NOMO-1 treated with DMSO at 0.1 percent for 48 hours (cell line): ENCODE results near the gene BRPF3.
A peak's percentile ranks its signal among the peaks of the same experiment; 100 is the strongest.

Experiments
- DNase-seq: peaks from one replicate; lab custom pipeline; 2025; ENCODE audit not compliant: unreplicated experiment; lab: John Stamatoyannopoulos, UW

Gene BRPF3

DNA sequence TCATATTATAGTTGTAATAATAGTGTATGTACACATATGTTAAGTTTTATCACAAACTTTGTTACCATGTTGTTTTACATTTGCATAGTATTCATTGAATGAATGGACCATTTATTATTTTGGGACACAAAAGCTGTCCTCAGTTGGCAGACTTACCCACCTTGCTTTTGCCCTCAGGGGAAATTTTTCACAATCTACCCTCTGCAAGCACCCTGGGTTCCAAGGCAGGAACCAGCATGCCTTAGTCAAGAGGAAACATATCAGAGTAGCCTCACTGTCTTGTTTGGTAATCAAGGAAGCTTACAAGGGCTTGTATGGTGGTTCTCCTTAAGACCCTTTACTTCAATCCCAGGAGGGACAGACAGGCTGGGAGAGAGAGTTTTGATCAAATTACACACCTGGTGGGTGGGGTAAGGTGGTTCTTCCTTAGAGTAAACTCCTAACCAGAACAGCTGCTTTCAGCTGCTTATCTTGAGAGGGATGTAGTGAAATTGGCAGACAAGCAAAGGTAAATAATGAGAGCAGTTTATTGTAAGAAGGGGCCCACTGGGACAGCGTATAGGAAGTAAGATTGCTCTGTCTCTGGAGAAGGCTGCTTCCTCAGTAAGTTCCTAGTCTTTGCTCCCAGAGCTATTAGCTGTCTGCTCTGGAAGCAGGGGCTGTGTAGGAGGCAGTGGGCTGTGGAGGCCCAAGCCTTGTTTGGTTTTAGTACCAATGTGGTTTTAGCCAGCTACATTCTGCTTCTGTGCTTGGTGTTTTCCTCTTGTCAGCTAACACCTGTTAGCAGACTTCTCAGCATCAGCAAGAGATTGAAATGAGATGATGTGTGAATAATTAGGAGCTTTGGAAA, 31.1 kb downstream of the BRPF3 start:
- no peak for DNase-seq

DNA sequence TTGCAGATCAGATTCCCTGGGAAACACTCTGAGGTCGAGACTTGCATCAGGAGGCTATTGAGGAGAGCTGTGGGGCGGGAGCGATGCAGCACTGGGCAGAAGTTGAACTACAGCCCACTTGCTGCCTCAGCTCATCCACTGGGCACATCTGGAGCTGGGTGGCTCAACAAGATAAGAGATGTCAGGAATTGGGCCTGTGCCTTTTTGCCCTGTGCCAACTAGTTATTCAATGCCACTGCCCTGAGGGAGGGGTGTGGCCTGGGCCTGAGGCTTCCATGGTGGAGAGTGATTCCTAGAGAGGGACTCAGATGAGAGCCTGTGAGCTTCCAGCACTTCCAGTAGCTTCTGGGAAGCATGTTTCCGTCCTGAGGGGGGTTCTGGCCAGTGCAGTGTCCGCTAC, 32.7 kb downstream of the BRPF3 start:
- no peak for DNase-seq

DNA sequence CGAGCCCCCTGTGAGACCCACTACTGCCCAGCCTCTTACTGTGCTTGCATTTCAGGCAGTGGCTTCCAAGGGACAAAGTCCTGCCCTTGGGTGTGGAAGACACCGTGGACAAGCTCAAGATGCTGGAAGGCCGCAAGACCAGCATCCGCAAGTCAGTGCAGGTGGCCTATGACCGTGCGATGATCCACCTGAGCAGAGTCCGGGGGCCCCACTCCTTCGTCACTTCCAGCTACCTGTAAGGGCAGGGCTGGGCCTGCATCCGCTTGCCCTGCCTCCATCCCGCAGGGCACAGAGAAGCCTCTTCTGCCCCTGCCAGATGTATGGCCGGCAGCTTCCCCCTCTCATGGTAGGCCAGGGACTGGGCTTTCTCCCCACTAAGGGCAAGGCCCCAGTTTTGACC, 33.8 kb downstream of the BRPF3 start:
- DNase-seq = no peak

DNA sequence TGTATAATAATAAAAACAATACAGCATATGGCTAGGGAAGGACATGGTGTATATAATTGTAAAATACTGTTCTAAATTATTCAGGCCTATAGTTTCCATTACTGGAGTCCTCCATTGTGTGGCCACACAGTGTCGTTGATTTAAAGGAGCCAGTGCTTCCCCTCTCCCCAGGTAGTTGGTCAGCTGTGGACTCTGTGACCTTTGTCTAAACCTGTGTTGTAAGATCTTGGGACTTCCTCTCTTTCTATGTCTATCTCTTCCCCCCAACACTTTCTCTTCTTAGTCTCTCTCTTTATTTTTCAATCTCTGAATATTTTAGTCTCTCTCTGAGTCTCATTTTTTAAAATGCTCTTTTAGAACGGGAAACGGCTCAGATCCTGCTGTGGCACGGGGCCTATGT, 35.6 kb downstream of the BRPF3 start:
- peak; percentile 65 for DNase-seq

DNA sequence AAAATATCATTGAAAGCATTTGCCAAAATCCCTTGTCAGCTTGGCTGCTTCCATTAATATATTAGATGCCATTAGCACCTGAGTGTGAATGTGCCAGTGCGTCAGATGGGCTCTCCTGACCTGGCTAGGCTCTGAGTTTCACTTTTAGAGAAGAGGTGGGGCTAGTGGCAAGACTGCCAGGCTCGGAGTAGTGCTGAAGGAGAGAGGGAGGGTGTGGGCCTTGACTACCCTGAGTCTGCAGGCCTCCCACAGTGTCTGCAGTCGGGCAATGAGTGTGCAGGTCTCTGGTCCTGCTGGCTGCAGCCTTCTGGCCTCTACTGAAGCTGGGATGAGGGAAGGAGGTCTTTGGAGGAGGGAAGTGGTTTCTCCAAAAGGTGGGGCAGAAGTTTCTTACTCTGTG, 38.8 kb downstream of the BRPF3 start:
- no peak for DNase-seq

DNA sequence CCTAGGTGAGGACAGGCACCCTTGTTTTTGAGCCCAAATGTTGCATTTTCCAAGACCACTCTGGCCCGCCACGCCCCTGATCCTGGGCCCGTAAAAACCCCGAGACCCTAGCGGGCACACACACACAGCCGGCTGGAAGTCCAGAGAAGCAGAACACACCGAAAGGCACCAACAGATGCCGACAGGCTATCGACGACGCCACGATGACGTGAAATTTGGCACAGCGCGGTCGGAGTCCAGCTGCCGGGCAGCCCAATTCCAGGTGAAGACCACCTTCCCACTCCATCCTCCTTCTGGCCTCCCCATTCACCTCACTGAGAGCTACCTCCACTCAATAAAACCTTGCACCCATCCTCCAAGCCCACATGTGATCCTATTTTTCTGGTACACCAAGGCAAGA, 39.3 kb downstream of the BRPF3 start:
- no peak for DNase-seq

GRCh38 chr6:36239774-36240173, 43.2 kb downstream of the BRPF3 start:
- DNase-seq = no peak

DNA sequence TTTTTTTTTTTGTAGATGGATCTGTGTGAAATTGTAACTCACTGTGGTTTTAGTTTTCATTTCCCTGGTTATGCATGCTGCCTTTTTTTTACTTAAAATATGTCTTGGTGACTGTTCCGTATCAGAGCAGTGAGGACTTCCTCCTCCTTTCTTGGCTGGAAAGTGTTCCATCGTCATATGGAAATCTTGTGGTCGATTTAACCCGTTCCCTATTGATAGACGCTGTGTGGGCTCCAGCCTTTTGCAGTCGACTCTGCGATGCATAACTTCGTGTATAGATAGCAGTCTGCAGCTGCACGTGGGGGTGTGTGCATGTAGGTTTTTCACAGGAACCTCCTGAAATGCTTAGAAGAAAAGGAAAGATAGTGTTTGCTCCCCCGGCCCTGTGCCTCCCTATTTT, 45.2 kb downstream of the BRPF3 start:
- DNase-seq = peak; percentile 62

DNA sequence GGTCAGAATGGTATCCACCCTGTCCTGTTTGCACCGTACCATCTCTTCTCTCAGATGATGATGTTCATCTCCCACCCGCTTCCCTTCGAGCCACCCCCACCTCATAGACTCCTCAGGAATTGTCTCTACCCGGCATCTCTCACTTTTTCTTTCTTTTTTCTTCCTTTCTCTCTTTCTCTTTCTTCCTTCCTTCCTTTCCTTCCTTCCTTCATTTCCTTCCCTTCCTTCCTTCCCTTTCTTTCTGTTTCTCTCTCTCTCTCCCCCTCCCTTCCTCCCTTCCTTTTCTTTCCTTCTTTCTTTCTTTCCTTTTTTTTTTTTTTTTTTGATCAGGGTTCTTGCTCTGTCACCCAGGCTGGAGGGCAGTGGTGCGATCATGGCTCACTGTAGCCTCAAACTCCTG, 45.6 kb downstream of the BRPF3 start:
- no peak for DNase-seq

DNA sequence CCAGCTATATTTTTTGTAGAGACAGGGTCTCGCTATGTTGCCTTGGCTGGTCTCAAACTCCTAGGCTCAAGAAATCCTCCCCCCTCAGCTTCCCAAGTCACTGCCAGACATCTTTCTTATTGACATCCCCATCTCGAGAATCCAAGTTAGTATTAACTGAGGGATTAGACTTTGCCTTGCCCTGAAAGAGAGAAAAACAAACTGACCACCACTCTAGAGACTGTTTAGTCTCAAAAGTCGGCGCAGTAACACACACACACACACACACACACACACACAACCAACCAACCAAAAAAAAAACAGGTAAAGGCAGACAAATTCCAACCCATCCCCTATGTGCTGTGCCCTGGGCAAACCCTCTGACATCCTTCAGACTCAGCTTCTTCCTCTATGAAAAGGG, 46.1 kb downstream of the BRPF3 start:
- no peak for DNase-seq

DNA sequence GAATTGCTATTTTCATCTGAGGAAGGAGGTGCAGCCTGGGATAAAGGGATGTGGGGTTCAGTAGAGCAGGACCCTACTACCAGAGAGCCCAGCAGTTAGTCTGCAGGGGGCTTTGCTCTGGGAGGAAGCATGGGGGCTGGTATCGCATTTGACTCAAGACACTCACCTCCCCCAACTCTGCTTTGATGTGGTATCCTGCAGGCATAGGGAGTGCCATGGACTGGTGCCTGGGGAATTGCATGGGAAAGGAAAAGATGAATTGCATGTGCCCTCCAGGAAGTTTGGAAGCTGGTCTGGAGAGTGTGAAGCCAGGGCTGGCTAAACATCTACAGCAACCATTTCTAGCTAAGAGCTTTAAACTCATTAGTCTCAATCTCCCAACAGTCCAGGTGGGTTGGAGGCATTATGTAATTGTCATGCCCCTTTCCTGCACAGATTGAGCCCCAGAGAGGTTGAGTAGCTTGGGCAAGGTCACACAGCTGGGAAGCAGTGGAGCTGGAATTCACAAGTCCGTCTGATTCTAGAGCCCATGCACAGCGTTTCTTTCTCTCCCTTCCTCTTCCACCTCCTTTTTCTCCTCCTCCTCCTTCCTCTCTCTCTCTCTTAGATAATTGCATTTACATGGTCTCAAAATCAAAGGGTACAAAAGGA, 47.1 kb downstream of the BRPF3 start:
- DNase-seq = no peak

DNA sequence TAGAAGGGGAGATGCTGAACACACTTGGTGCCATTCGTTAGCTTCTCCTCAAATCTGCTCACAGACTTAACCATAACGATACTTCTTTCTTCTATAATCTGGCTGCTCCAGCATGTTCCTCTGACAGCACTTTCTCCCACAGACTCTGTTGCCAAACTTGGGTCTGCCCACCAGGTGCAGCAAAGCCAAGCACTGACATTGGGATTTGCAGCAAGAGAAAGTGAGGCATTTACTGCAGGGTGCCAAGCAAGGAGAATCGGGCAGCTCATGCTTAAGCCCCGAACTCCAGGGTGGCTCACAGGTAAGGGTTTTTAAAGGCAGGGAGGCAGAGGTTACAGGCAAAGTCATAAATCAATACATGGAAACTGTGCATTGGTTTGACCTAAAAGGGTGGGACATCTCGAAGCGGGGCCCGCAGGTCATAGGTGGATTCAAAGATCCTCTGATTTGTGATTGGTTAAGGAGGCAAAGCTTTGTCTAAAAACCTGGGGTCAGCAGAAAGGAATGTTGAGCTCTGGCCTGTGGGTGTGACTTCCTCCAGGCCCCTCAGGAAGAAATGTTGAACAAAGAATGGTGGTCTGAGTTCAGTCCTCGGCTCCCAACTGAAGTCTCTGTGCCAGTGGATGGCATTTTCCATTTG, 48.2 kb downstream of the BRPF3 start:
- no peak for DNase-seq

DNA sequence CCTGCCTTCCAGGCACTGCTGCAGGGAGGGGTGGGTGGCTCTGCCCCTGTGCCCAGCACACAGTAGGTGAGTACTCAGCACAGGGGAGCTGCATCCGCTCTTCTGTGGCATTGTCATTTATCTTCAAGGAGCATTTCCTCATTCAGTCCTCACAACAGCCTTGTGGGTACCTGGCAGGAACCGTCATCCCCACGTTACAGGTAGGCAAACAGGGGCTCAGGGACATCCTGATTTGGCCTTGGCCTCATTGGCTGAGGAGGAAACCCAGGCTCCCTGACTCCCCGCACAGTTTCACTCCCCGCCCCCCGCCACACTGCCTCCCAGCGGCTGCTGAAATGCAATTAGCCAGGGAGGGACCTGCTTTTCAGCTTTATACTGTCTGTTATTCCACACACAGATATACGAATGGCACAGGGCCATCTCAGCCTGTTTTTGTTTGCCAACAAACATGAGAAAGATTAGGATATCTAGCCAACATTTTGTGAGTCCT, 49.1 kb downstream of the BRPF3 start:
- no peak for DNase-seq

- peak; percentile 80 for DNase-seq
Observed at GRCh38 chr6:36246506-36247268, 50.1 kb downstream of the BRPF3 start.

GRCh38 chr6:36247693-36248092, 51.1 kb downstream of the BRPF3 start:
- no peak for DNase-seq

DNA sequence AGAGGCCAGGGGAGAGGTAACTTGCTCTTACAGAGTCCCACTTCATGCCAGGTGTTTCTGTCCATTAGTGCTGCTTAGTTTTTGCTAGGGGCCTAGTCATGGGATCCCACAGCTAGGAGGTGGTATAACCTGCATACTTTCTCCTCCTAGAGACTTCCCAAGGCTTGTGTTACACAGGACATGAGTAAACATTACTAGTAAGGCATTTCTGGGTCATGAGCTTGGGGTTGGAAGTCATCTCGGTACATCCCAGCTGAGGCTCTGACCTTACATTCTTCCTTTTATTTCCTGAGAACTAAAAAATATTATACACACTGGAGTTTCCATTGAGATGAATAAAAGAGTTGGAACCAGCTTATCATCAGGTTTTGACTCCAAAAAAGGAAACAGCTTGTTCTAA, 52.4 kb downstream of the BRPF3 start:
- no peak for DNase-seq

DNA sequence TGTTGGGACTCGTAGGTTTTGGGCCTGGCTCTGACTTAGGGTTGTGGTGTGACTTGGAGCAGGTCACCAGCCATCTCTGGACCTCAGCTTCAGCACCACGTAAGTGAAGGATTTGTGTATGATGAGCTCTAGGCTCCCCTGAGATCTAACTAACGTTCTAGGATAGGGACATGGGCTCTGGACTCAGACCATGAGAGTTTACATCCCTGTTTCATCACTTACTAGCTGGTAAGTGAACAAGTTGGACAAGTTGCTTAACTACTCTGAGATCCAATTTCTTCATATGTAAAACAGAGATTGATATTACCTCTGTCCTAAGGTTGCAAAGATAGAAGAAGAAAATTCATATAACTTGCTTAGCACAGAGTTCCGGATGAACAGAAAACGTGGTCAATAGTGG, 53.0 kb downstream of the BRPF3 start:
- no peak for DNase-seq

DNA sequence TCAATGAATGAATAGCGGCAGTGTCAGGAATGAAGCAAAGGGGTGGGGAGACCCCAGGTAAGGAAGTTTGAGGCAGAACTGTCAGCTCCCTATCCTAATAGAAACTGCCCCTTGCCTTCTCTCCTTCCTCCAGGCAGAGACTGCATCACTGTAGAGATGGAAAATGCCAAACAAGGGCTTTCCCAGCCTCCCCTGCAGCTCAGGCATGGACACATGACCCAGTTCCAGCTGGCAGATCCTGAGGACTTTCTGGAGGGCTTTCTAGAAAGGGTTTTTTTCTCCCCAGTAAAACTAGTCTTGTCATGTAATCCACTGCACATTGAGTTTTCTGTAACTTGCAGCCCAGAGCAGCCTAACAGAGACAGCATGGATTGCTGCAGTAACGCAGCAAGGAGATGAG, 55.5 kb downstream of the BRPF3 start:
- no peak for DNase-seq

DNA sequence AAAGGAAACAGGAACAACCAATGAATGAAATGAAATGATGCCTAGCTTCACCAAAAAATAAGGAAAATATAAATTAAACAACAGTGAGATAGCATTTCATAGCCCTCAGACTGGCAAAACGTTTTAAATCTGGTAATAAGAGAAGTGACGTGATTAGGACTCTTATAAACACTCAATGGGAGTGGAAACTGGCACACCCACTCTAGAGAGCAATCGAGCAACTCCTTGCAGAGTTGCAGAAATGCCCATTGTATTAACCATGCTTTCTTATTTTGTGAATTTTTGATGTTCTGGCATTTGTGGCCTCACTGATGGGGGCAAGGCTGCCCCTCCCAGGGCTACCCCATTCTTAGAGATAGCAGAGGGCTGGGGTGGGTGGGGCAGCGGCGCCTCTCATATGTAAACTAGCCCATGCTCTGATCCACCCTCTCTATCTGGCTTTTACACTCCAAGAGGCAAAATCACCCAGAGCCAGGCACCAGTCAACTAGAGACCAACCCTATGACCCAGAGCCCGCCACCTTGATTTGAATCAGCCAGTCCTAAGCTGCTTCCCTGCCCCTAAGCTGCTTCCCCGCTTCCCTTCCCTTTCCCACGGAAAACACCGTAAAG, 67.0 kb downstream of the BRPF3 start:
- no peak for DNase-seq

DNA sequence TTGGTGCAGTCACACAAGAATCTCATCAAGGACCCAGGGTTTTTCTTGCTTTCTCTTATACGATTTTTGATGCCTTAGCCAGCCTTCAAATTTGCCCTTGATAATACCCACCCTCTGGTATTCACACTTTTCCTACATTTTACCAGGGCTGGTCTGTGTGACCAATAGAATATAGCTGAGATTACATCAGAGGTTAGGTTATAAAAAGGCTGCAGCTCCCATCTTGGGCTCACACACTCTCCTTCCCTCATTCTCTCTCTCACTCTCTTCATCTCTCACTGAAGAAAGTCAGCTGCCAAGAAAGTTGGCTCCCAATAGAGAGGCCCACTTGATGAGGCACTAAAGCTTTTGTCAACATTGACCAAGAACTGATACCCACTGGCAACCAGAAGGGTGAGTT, 69.2 kb downstream of the BRPF3 start:
- no peak for DNase-seq
